T-helper 17 cell (primary cell): ENCODE measurements around the gene SFXN5. TPM values are rescaled to one million over a fixed set of nuclear protein-coding genes. Genes with fewer than 3 reads are reported as not detected.

Experiments
- ATAC-seq: fragments of 150-1000 bp; cut with Tn5 transposase; 2 replicates; pipeline ENCODE4 v1.10.0; 2021; ENCODE audit warnings: mild to moderate bottlenecking, moderate library complexity
- DNase-seq, 3 donors: peaks; one replicate each; pipeline versions ENCODE4 v3.0.0 to v3.0.0-alpha.2; 2020 to 2021
- H3K9me3 ChIP-seq: one replicate; pipeline ENCODE4 v1.7.0; 2013; ENCODE audit warnings: low read length, mild to moderate bottlenecking; ENCODE audit not compliant: control insufficient read depth, poor library complexity, severe bottlenecking
- H3K27ac Mint-ChIP-seq: one replicate; pipeline ENCODE4 v1.8.0; 2022; ENCODE audit warnings: mild to moderate bottlenecking, moderate library complexity, mixed read lengths
- H3K27me3 Mint-ChIP-seq: one replicate; pipeline ENCODE4 v1.8.0; 2022; ENCODE audit warnings: mixed read lengths
- H3K36me3 Mint-ChIP-seq: one replicate; pipeline ENCODE4 v1.8.0; 2022; ENCODE audit warnings: low read depth, mixed read lengths
- H3K4me1 Mint-ChIP-seq: one replicate; pipeline ENCODE4 v1.8.0; 2022; ENCODE audit warnings: mild to moderate bottlenecking, mixed read lengths
- H3K4me3 Mint-ChIP-seq: one replicate; pipeline ENCODE4 v1.8.0; 2022; ENCODE audit warnings: mild to moderate bottlenecking, moderate library complexity, mixed read lengths
- total RNA-seq, 4 donors: library from RNA in 2 of 4; stranded (reverse) in 2 of 4; gene quantifications; one replicate each; pipeline ENCODE4 v1.2.3 and lab custom pipeline; 2022 to 2026

The SFXN5 gene
- total RNA-seq, 2 donors from 2014 or later, result 7.0 to 10.0 TPM

DNA sequence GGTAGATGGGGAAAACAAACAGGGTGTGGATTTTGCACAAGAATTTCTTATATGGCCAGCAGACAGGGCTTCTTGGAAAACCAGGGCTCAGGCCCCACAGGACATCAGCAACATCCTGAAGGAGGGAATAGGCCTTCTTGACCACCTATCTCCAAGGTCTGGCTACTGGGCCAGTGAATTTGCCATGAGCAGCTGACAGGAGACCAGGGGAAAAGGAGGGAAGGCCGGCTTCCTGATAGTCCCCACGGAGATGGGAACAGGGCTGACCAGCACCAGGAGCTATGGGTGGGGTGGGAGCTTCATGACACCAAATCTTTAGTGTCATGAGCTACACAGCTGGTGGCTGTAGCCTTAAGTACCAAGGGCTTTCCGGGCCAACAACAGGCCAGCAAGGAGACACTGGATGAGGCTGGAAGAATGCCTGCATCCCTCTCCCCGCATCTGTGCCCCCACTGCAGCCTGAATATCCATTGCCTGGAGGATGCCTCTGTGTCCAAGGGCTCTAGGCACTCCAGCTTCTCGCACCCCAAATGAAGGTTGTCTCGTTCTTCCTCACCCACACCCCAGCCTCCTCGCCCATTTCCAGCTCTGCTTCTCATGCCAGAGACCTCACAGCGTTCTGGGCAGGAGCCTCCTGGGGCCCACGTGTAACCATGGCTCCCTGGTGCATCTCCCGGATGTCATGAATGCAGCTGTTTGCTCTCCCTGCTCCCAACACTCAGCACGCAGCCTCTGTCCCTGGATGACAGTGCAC, 79.4 kb downstream of the SFXN5 start:
- H3K27me3 Mint-ChIP-seq, result no peaks in the 10 kb centered on the region
- H3K36me3 Mint-ChIP-seq, result peaks cover 2% of the 10 kb centered on the region
- no peak overlapping the region for H3K27ac Mint-ChIP-seq
- no peak overlapping the region for H3K4me3 Mint-ChIP-seq
- no peak for DNase-seq
- H3K9me3 ChIP-seq, result no peaks in the 10 kb centered on the region
- peaks cover 6% of the 10 kb centered on the region for H3K4me1 Mint-ChIP-seq
- no peak for ATAC-seq

- H3K4me3 Mint-ChIP-seq, result no peak overlapping the region
- no peaks in the 10 kb centered on the region for H3K9me3 ChIP-seq
- no peaks in the 10 kb centered on the region for H3K27me3 Mint-ChIP-seq
- no peak for ATAC-seq
- peaks cover 2% of the 10 kb centered on the region for H3K36me3 Mint-ChIP-seq
- DNase-seq, result no peak
- peaks cover 6% of the 10 kb centered on the region for H3K4me1 Mint-ChIP-seq
- H3K27ac Mint-ChIP-seq, result no peak overlapping the region
Measured at GRCh38 chr2:72991439-72991725, 80.1 kb downstream of the SFXN5 start.

- no peak overlapping the region for H3K4me3 Mint-ChIP-seq
- DNase-seq (no peak), ATAC-seq (no peak)
- peaks cover 2% of the 10 kb centered on the region for H3K36me3 Mint-ChIP-seq
- H3K27ac Mint-ChIP-seq, result no peak overlapping the region
- no peaks in the 10 kb centered on the region for H3K27me3 Mint-ChIP-seq
- peaks cover 6% of the 10 kb centered on the region for H3K4me1 Mint-ChIP-seq
- H3K9me3 ChIP-seq, result no peaks in the 10 kb centered on the region
Measured at GRCh38 chr2:72990695-72991438, 80.6 kb downstream of the SFXN5 start.

DNA sequence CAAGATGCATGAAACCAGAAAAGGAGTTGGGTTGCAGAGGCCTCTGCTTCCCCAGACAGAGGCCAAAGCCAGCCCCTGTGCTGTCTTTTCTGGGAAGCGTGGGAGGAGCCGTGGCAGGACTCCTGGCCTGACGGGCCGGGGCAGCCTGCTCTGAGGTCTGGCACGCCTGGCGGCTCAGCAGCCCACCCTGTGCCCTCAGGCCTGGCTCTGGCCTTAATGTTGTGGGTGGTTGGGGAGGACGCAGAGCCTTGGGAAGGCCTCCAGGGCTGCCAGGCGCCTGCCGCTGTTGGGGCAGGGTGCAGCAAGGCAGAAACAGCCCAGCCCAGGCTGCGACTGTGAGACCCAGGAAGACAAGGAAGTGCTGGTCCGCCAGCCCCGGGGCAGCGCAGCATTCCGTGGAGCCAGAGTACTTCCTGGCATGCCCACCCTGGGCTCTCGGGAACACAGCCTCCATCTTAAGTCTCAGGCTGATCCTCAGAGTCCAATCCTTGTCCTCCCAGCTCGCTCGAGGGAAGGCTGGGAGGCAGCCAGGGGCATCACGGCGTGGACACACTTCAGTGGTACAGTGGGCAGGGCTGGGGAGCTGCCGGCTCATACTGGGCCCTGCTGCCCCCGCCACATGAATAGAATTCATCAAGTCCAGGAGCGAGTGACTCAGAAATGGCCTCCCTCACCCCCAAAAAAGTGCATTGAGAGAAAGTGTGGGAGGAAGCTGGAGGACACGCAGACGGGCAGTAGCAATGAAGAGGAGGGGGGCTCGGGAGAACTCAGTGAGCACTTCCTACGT, 81.5 kb downstream of the SFXN5 start:
- Mint-ChIP-seq H3K27ac (no peak overlapping the region), H3K27me3 (no peaks in the 10 kb centered on the region), H3K4me1 (peaks cover 6% of the 10 kb centered on the region), H3K36me3 (peaks cover 2% of the 10 kb centered on the region), H3K4me3 (no peak overlapping the region)
- ATAC-seq (no peak), DNase-seq (no peak)
- no peaks in the 10 kb centered on the region for H3K9me3 ChIP-seq

- no peaks in the 10 kb centered on the region for H3K9me3 ChIP-seq
- DNase-seq, result no peak
- H3K4me1 Mint-ChIP-seq, result peaks cover 6% of the 10 kb centered on the region
Measured at GRCh38 chr2:72988726-72989273, 82.7 kb downstream of the SFXN5 start.

GRCh38 chr2:72988041-72988440, 83.5 kb downstream of the SFXN5 start:
- no peak overlapping the region for H3K27ac Mint-ChIP-seq
- no peaks in the 10 kb centered on the region for H3K27me3 Mint-ChIP-seq
- ATAC-seq, result no peak
- no peaks in the 10 kb centered on the region for H3K9me3 ChIP-seq
- peaks cover 6% of the 10 kb centered on the region for H3K4me1 Mint-ChIP-seq
- H3K4me3 Mint-ChIP-seq, result no peak overlapping the region
- H3K36me3 Mint-ChIP-seq, result peaks cover 2% of the 10 kb centered on the region
- DNase-seq, result no peak

More at GRCh38 chr2:72988726-72989273, 82.7 kb downstream of the SFXN5 start:
- Mint-ChIP-seq H3K27me3 (no peaks in the 10 kb centered on the region), H3K4me3 (no peak overlapping the region), H3K27ac (peak overlapping the region; percentile 8), H3K36me3 (peaks cover 2% of the 10 kb centered on the region)
- ATAC-seq, result no peak

DNA sequence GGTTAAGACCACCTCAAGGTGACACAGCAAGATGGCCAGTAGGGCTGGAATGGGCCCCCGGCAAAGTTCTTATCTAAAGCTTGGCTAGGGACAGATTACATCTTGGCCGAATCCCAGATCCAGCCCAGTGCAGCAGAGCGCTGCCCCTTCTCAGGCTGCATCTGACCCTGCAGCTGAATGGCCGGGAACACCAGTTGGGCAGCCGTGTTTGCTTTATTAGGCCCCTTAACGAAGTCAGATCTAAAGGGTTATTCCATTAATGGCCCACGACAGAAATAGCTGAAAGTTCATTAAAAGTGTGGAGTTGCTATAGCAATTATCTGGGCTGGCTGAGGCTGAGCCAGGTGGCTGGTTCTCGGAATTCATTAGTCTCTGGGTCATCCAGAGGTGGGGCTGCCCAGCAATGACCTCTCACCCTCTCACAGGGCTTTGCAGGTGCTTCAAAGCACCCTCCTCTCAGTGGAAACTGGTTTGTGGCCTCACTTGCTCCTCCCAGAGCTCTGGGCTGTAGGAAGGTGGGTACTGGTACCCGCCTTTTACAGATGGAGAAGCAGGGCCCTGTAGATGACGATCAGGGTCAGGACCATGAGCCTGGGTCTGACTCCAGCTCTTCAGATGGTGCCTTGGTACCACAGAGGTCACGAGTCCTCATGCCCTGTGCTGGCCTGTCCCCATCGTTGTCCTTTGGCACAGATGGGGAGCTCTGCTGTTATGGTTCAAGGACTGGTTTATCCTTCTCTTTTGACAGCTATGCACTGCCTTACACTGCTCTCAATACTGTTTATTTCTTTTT, 85.4 kb downstream of the SFXN5 start:
- DNase-seq (no peak), ATAC-seq (no peak)
- no peaks in the 10 kb centered on the region for H3K9me3 ChIP-seq
- peaks cover 2% of the 10 kb centered on the region for H3K36me3 Mint-ChIP-seq
- H3K4me1 Mint-ChIP-seq, result peaks cover 6% of the 10 kb centered on the region
- no peak overlapping the region for H3K4me3 Mint-ChIP-seq
- H3K27me3 Mint-ChIP-seq, result no peaks in the 10 kb centered on the region
- H3K27ac Mint-ChIP-seq, result no peak overlapping the region

DNA sequence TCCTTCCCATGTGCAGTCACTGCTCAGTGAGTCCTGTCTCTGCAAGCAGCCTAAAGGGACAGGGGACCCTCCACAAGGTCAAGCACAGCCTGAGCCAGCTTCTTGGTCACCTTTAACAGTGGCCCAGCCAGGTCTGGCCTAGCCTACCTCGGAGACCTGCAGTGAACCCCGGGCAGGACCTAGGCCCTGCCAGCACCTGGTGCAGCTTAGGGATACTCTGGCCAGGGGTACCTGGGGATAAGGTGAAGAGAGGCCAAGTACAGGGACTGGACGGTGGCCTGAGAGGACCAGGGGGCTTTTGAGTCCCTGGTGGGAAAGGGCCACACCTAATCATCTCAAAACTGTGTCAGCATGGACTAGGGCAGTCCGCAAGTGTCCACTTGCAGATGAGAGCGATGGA, 86.4 kb downstream of the SFXN5 start:
- Mint-ChIP-seq H3K4me3 (peak overlapping the region; percentile 31), H3K27me3 (no peaks in the 10 kb centered on the region), H3K4me1 (peaks cover 7% of the 10 kb centered on the region), H3K36me3 (peaks cover 2% of the 10 kb centered on the region), H3K27ac (no peak overlapping the region)
- DNase-seq, result no peak
- no peak for ATAC-seq
- H3K9me3 ChIP-seq, result no peaks in the 10 kb centered on the region

GRCh38 chr2:72984172-72984671, 87.3 kb downstream of the SFXN5 start:
- peaks cover 7% of the 10 kb centered on the region for H3K4me1 Mint-ChIP-seq
- H3K36me3 Mint-ChIP-seq, result no peaks in the 10 kb centered on the region
- no peak overlapping the region for H3K4me3 Mint-ChIP-seq
- no peak for DNase-seq
- no peaks in the 10 kb centered on the region for H3K9me3 ChIP-seq
- H3K27ac Mint-ChIP-seq, result no peak overlapping the region
- no peak for ATAC-seq
- H3K27me3 Mint-ChIP-seq, result no peaks in the 10 kb centered on the region

GRCh38 chr2:72983500-72984161, 87.9 kb downstream of the SFXN5 start:
- Mint-ChIP-seq H3K36me3 (no peaks in the 10 kb centered on the region), H3K27ac (no peak overlapping the region)
- ATAC-seq, result no peak

GRCh38 chr2:72982781-72983499, 88.6 kb downstream of the SFXN5 start:
- no peak overlapping the region for H3K4me3 Mint-ChIP-seq
- no peaks in the 10 kb centered on the region for H3K27me3 Mint-ChIP-seq
- no peak overlapping the region for H3K27ac Mint-ChIP-seq
- DNase-seq (no peak), ATAC-seq (no peak)
- H3K4me1 Mint-ChIP-seq, result peaks cover 5% of the 10 kb centered on the region
- no peaks in the 10 kb centered on the region for H3K36me3 Mint-ChIP-seq
- no peaks in the 10 kb centered on the region for H3K9me3 ChIP-seq

More at GRCh38 chr2:72983500-72984161, 87.9 kb downstream of the SFXN5 start:
- Mint-ChIP-seq H3K4me3 (no peak overlapping the region), H3K27me3 (no peaks in the 10 kb centered on the region), H3K4me1 (peaks cover 5% of the 10 kb centered on the region)
- no peak for DNase-seq
- no peaks in the 10 kb centered on the region for H3K9me3 ChIP-seq

DNA sequence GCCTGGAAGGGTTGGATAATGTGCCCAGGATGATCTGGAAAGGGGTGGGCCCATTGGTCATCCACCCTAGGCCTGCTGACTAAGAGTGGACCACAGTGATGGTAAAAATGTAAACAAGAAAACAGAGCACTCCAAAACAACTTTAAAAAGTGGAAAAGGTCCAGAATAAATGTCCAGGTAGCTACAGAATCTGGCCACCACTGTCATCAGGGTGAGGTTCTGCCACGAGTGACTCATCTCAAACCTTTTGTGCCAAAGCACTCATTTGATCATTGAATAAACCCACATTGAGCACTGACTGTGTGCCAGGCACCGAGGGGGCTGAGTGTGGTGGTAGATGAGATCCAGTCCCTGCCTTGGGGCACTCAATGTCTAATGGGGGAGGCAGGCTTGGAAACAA, 89.3 kb downstream of the SFXN5 start:
- DNase-seq (no peak), ATAC-seq (no peak)
- H3K4me1 Mint-ChIP-seq, result peaks cover 5% of the 10 kb centered on the region
- no peak overlapping the region for H3K4me3 Mint-ChIP-seq
- H3K9me3 ChIP-seq, result no peaks in the 10 kb centered on the region
- H3K27ac Mint-ChIP-seq, result no peak overlapping the region
- H3K27me3 Mint-ChIP-seq, result no peaks in the 10 kb centered on the region
- H3K36me3 Mint-ChIP-seq, result no peaks in the 10 kb centered on the region
